HUES6 (cell line): Measurements from ENCODE around the gene SEC24A.
A peak's percentile ranks its signal among the peaks of the same experiment; 100 is the strongest.
"Not testable (repeated sequence)": the region's sequence is repeated elsewhere in the genome, so short reads cannot be mapped to it uniquely, and the experiment has no call there.

Experiments
- H3K27ac ChIP-seq: 2 replicates; pipeline ENCODE4 v1.7.0; 2013; ENCODE audit warnings: low read depth, mild to moderate bottlenecking, low read length, inconsistent platforms
- H3K27me3 ChIP-seq: 2 replicates; pipeline ENCODE4 v1.6.1; 2013; ENCODE audit warnings: low read length; ENCODE audit not compliant: control insufficient read depth, insufficient read depth
- H3K36me3 ChIP-seq: 2 replicates; pipeline ENCODE4 v1.6.1; 2013; ENCODE audit warnings: low read length; ENCODE audit not compliant: control insufficient read depth, insufficient read depth
- H3K4me1 ChIP-seq: 2 replicates; pipeline ENCODE4 v1.6.1; 2013; ENCODE audit warnings: low read length; ENCODE audit not compliant: control insufficient read depth, insufficient read depth
- H3K4me3 ChIP-seq: 2 replicates; pipeline ENCODE4 v1.5.1; 2013; ENCODE audit warnings: low read depth, low read length
- H3K9ac ChIP-seq: one replicate; pipeline ENCODE4 v1.6.1; 2013; ENCODE audit warnings: mild to moderate bottlenecking, low read length
- H3K9me3 ChIP-seq: 2 replicates; pipeline ENCODE4 v1.6.1; 2013; ENCODE audit warnings: low read depth, low read length; ENCODE audit not compliant: control insufficient read depth, insufficient read depth

The SEC24A gene

DNA sequence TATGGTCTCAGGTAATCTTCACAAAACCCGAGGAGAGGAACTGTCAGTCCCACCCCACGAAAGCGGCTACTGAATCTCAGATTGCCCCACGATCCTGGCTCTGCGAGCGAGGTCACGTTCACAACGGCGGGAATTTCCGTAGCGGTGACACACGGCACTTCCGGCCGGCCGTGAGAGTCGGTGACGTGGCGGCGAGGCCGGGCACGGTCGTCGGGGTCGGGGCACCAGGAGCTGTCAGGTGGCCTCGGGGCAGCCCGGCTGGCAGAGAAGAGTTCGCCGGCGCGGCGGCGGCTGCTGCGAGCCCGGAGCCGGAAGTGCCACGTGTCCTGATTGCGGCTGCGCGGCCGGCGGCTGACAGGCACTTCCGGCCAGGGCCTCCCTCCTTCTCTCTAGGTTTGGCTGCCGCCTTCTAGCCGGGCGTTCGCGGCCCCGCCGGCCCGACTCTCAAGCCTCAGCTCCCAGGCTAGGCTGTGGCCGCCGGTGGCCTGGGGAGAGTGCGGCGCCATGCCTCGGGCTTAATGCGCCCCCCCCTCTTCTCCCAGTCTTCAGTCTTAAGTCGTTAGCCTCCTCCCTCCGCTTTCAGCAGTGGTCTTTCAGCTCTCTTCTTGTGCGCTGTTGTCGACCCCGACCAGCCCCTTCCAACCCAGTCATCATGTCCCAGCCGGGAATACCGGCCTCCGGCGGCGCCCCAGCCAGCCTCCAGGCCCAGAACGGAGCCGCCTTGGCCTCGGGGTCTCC lies at the start of gene SEC24A:
SEC24A (plus strand) TSS at position 361 of the 738 bp plus-strand sequence; CDS start at position 653, 292 bp downstream.
- Histone ChIP-seq H3K36me3 (0 out of 2 replicates have a peak, but pooled peaks cover 4% of the 10 kb centered on the region), H3K4me3 (peak within 1 kb of the TSS; percentile 92), H3K9me3 (no peaks in the 10 kb centered on the region), H3K27ac (peak within 1 kb of the TSS; percentile 96), H3K27me3 (no peaks in the 10 kb centered on the region), H3K4me1 (peaks cover 9% of the 10 kb centered on the region; the same call in 1 of the 2 replicates), H3K9ac (peak within 1 kb of the TSS; percentile 90)

- not testable (repeated sequence) for H3K4me3 ChIP-seq, H3K27ac ChIP-seq, H3K27me3 ChIP-seq, H3K4me1 ChIP-seq, H3K9ac ChIP-seq, H3K9me3 ChIP-seq
- peaks cover 16% of the 10 kb centered on the region for H3K36me3 ChIP-seq
Measured at GRCh38 chr5:134599820-134600219, 48.8 kb upstream of the SEC24A start.

GRCh38 chr5:134600600-134600999 lies 48.0 kb upstream of the SEC24A start:
- H3K27me3 ChIP-seq = no peaks in the 10 kb centered on the region
- H3K4me1 ChIP-seq = no peaks in the 10 kb centered on the region
- no peak overlapping the region for H3K27ac ChIP-seq
- no peaks in the 10 kb centered on the region for H3K9me3 ChIP-seq
- no peak overlapping the region for H3K4me3 ChIP-seq
- no peak overlapping the region for H3K9ac ChIP-seq
- peaks cover 22% of the 10 kb centered on the region for H3K36me3 ChIP-seq

GRCh38 chr5:134603059-134603458 lies 45.5 kb upstream of the SEC24A start:
- H3K9ac ChIP-seq = no peak overlapping the region
- no peaks in the 10 kb centered on the region for H3K9me3 ChIP-seq
- no peaks in the 10 kb centered on the region for H3K4me1 ChIP-seq
- no peak overlapping the region for H3K4me3 ChIP-seq
- H3K27ac ChIP-seq = no peak overlapping the region
- H3K36me3 ChIP-seq = peaks cover 40% of the 10 kb centered on the region
- no peaks in the 10 kb centered on the region for H3K27me3 ChIP-seq

DNA sequence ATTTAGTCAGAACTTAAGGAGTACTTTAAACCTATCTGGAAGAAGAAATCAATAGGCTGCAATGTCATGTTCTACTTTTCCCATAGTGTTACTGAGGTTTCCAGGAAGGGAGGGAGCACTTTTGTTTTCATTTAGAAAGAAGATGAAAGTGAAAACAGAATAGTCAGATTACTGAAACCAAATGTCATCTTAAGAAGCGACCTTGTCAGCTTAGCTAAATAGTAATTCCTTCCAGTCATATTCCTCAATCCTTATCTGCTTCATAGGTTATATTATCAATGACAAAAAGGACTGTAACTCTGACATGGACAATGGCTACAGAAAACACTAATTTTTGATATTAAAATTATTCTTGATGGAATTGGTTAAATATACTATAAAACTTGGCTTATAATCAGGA lies 43.7 kb upstream of the SEC24A start:
- Histone ChIP-seq H3K4me3 (no peak overlapping the region), H3K36me3 (peaks cover 57% of the 10 kb centered on the region), H3K27me3 (no peaks in the 10 kb centered on the region), H3K9me3 (no peaks in the 10 kb centered on the region), H3K27ac (no peak overlapping the region), H3K9ac (no peak overlapping the region), H3K4me1 (no peaks in the 10 kb centered on the region)

DNA sequence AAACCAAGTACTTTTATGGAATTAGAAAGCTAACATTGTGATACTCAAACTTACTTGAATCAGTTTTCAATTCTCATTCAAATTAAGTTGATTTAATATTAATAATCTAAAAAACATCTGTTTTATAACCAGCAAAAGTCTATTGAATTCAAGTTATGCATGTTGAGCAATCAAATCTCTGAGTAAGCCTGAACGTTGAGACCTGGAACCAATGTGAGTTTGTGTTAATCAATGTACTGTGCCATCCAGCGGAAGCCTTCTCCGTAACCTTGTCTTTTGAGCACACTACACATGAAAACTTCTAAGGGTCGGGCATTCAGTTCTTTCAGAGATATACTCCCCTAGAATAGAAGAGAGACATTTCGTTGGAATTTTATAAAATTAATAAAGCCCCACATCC lies 41.9 kb upstream of the SEC24A start:
- H3K27ac ChIP-seq = no peak overlapping the region
- H3K4me1 ChIP-seq = no peaks in the 10 kb centered on the region
- no peak overlapping the region for H3K9ac ChIP-seq
- H3K9me3 ChIP-seq = no peaks in the 10 kb centered on the region
- no peaks in the 10 kb centered on the region for H3K27me3 ChIP-seq
- H3K4me3 ChIP-seq = no peak overlapping the region
- H3K36me3 ChIP-seq = peaks cover 67% of the 10 kb centered on the region

GRCh38 chr5:134608555-134608954 lies 40.0 kb upstream of the SEC24A start:
- no peak overlapping the region for H3K27ac ChIP-seq
- no peak overlapping the region for H3K9ac ChIP-seq
- no peaks in the 10 kb centered on the region for H3K9me3 ChIP-seq
- H3K36me3 ChIP-seq = peaks cover 73% of the 10 kb centered on the region
- no peak overlapping the region for H3K4me3 ChIP-seq
- H3K4me1 ChIP-seq = no peaks in the 10 kb centered on the region
- H3K27me3 ChIP-seq = no peaks in the 10 kb centered on the region

GRCh38 chr5:134609232-134609851 lies 39.2 kb upstream of the SEC24A start:
- no peak overlapping the region for H3K9ac ChIP-seq
- no peak overlapping the region for H3K4me3 ChIP-seq
- H3K4me1 ChIP-seq = no peaks in the 10 kb centered on the region
- H3K27me3 ChIP-seq = no peaks in the 10 kb centered on the region
- H3K9me3 ChIP-seq = no peaks in the 10 kb centered on the region
- H3K27ac ChIP-seq = no peak overlapping the region
- H3K36me3 ChIP-seq = peaks cover 67% of the 10 kb centered on the region

DNA sequence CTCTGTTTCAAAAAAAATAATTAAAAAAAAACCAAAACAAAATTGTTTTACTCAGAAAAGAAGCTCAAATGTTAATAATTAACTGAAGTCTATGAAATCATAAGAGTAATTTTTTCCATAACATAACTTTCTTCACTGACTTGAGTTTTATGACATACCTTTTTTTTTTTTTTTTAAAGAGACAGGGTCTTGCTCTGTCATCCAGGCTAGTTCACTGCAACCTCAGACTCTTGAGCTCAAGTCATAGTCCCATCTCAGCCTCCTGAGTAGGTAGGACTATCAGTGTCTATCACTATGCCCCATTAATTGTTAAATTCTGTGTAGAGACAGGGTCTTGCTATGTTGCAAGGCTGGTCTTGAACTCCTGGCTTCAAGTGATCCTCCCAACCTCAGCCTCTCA lies 37.9 kb upstream of the SEC24A start:
- H3K9ac ChIP-seq = no peak overlapping the region
- H3K27ac ChIP-seq = no peak overlapping the region
- peaks cover 58% of the 10 kb centered on the region for H3K36me3 ChIP-seq
- no peak overlapping the region for H3K4me3 ChIP-seq
- H3K4me1 ChIP-seq = no peaks in the 10 kb centered on the region
- H3K27me3 ChIP-seq = no peaks in the 10 kb centered on the region
- no peaks in the 10 kb centered on the region for H3K9me3 ChIP-seq

GRCh38 chr5:134611515-134611914 lies 37.1 kb upstream of the SEC24A start:
- Histone ChIP-seq H3K9me3 (no peaks in the 10 kb centered on the region), H3K4me3 (no peak overlapping the region), H3K27me3 (no peaks in the 10 kb centered on the region), H3K27ac (no peak overlapping the region), H3K9ac (no peak overlapping the region), H3K36me3 (peaks cover 50% of the 10 kb centered on the region), H3K4me1 (no peaks in the 10 kb centered on the region)

- H3K9ac ChIP-seq = no peak overlapping the region
- no peak overlapping the region for H3K27ac ChIP-seq
- H3K9me3 ChIP-seq = no peaks in the 10 kb centered on the region
- no peak overlapping the region for H3K4me3 ChIP-seq
- H3K36me3 ChIP-seq = peaks cover 39% of the 10 kb centered on the region
- H3K27me3 ChIP-seq = no peaks in the 10 kb centered on the region
- H3K4me1 ChIP-seq = no peaks in the 10 kb centered on the region
Measured at GRCh38 chr5:134614450-134615085, 34.0 kb upstream of the SEC24A start.
